ENCODE measurements around the gene AMDHD2.
A peak's percentile ranks its signal among the peaks of the same experiment; 100 is the strongest.

Gene AMDHD2

DNA sequence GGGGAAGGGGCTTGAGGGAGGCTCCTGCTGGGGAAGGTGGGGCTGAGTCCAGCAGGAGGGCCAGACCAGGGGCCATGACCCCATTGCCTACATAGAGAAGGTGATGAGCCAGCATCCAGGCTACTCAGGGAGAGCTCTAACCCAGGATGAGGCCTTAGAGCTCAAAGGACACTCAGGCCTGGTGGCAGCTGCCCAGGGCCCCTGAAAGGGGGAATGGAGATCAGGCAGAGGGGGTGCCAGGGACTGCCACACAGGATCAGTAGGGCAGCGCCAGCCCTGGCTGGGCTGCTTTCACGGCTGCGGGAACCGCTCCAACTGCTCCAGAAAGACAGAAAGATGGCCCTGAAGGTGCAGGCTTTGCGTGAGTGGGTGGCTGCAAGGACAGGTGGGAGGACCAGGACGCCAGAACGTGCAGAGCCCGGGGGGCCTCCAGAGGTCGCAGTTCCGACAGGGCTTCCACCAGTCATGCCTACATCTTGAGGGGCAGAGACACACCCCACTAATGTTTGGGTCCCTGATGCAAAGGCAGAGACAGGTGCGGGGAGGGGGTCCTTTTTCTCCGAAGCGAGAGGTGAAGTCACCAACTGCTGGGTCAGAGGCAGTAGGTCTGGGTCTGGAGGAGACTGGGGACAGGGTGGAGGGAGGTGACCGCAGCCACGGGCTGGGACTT is 7.3 kb upstream of the AMDHD2 start:
- DNase-seq (ENCODE audit: low spot score), result no peak

DNA sequence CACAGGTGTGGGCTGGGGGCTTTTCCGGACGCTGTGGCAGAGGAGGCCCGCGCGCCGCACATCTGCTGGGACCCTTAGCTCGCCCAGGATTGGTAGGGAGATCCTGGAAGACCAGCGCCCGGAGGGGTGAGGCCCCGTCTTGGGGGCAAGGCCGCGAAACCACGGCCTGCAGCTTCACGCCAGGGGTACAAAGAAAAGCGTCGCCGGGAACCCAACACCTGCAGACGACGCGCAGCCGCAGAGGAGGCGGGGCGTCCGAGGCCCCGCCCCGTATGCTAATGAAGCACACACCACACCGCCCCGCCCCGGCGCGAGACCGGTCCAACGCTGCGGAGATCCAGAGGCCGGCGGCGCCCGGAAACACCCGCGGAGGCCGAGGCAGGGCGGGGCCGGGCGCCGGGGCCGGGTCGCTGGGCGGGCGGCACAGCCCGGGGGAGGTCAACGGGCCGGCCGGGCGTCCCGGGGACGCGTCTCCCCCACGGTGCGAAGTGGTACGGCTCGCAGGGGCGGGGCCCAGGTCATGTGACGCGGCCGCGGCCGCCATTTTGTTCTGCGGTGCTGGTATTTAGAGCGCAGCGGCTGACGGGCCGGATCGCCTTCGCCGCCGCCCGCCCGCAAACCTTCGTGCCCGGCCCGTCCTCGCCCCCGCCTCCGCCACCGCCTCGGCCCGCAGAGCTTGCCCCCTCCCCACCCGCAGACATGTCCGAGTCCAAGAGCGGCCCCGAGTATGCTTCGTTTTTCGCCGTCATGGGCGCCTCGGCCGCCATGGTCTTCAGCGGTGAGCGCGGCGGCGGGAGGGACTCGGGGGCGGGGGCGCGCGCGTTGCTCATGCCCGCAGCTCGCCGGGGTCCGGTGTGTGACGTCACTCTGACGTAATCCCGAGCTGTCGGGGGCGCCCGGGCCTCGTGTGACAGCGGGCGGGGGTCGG is 6.5 kb upstream of the AMDHD2 start, which contains the start of gene ATP6V0C:
Gene ATP6V0C (plus strand): TSS at position 548 of the 928 bp plus-strand sequence. CDS start 152 bp downstream, at position 700.
- peak within 1 kb of the TSS; percentile 92 for H3K4me3 ChIP-seq (ENCODE audit: severe bottlenecking)
- no peaks in the 10 kb centered on the region for H3K9me3 ChIP-seq (ENCODE audit: severe bottlenecking)
- no peaks in the 10 kb centered on the region for H3K27me3 ChIP-seq (ENCODE audit: insufficient read depth, poor library complexity, severe bottlenecking)
- peak; percentile 79 for ATAC-seq (ENCODE audit: low read depth)
- peak within 1 kb of the TSS; percentile 82 for H3K27ac ChIP-seq (ENCODE audit: poor library complexity, severe bottlenecking)
- DNase-seq (ENCODE audit: low spot score), result no peak
- H3K36me3 ChIP-seq (ENCODE audit: low read depth), result no peaks in the 10 kb centered on the region
- H3K4me1 ChIP-seq (ENCODE audit: insufficient read depth, poor library complexity, severe bottlenecking), result peaks cover 17% of the 10 kb centered on the region
- TF ChIP-seq, protein P1, sequence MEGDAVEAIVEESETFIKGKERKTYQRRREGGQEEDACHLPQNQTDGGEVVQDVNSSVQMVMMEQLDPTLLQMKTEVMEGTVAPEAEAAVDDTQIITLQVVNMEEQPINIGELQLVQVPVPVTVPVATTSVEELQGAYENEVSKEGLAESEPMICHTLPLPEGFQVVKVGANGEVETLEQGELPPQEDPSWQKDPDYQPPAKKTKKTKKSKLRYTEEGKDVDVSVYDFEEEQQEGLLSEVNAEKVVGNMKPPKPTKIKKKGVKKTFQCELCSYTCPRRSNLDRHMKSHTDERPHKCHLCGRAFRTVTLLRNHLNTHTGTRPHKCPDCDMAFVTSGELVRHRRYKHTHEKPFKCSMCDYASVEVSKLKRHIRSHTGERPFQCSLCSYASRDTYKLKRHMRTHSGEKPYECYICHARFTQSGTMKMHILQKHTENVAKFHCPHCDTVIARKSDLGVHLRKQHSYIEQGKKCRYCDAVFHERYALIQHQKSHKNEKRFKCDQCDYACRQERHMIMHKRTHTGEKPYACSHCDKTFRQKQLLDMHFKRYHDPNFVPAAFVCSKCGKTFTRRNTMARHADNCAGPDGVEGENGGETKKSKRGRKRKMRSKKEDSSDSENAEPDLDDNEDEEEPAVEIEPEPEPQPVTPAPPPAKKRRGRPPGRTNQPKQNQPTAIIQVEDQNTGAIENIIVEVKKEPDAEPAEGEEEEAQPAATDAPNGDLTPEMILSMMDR (IDR thresholded peaks at IDR 0.05; ENCODE audit: poor library complexity, severe bottlenecking), result no peak

More for the DNA sequence above, 7.3 kb upstream of the AMDHD2 start:
- no peak for ATAC-seq (ENCODE audit: low read depth)
- peak overlapping the region; percentile 92 for H3K4me3 ChIP-seq (ENCODE audit: severe bottlenecking)
- H3K36me3 ChIP-seq (ENCODE audit: low read depth), result no peaks in the 10 kb centered on the region
- peaks cover 17% of the 10 kb centered on the region for H3K4me1 ChIP-seq (ENCODE audit: insufficient read depth, poor library complexity, severe bottlenecking)
- H3K27ac ChIP-seq (ENCODE audit: poor library complexity, severe bottlenecking), result no peak overlapping the region
- H3K9me3 ChIP-seq (ENCODE audit: severe bottlenecking), result no peaks in the 10 kb centered on the region
- TF ChIP-seq, protein P1 (IDR thresholded peaks at IDR 0.05; ENCODE audit: poor library complexity, severe bottlenecking), result no peak
- no peaks in the 10 kb centered on the region for H3K27me3 ChIP-seq (ENCODE audit: insufficient read depth, poor library complexity, severe bottlenecking)

DNA sequence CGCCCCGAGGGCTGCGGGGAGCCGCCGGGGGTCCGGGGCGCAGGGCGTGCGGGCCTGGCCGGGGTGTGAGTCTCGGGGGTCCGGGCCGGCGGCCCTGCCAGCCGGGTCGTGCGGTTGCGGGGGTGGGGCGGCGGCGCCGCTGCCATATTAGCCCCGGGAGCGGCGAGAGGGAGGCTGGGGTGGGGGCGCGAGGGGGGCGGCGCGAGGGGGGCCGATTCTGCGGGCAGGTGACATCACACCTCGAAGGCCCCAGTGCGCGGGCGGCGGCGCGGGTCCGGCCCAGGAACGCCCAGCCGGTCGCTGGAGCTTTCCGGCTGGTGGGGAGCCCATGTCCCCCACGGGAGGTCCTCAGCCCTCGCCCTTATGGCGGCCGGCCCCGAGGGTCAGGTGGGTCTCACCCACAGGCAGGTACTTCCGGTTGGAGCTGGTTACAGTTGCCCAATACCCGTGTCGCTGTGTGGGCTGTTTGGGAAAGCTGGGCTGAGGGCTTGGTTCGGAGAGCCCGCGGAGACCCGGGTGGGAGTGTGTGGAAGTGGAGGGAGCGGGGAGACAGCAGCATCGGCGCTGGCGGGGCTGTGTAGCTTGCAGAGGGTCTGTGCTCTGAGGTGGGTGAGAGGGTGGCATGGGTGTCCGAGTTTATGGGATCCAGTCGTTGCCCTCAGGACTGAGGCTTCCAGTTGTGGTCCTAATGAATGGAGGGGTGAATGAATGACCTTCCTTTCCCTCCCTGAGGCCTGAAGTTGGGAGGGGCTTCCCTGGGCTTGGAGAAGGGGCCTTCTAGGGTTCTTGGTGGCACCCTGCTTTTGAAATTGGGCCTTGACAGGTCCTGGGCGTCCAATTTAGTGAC is 5.6 kb upstream of the AMDHD2 start:
- peaks cover 17% of the 10 kb centered on the region for H3K4me1 ChIP-seq (ENCODE audit: insufficient read depth, poor library complexity, severe bottlenecking)
- H3K9me3 ChIP-seq (ENCODE audit: severe bottlenecking), result no peaks in the 10 kb centered on the region
- H3K4me3 ChIP-seq (ENCODE audit: severe bottlenecking), result peak overlapping the region; percentile 92
- no peaks in the 10 kb centered on the region for H3K27me3 ChIP-seq (ENCODE audit: insufficient read depth, poor library complexity, severe bottlenecking)
- H3K36me3 ChIP-seq (ENCODE audit: low read depth), result peaks cover 7% of the 10 kb centered on the region; the same call in 1 of the 2 replicates
- H3K27ac ChIP-seq (ENCODE audit: poor library complexity, severe bottlenecking), result peak overlapping the region; percentile 82
- TF ChIP-seq, protein P1 (IDR thresholded peaks at IDR 0.05; ENCODE audit: poor library complexity, severe bottlenecking), result no peak
- ATAC-seq (ENCODE audit: low read depth), result no peak
- no peak for DNase-seq (ENCODE audit: low spot score)

DNA sequence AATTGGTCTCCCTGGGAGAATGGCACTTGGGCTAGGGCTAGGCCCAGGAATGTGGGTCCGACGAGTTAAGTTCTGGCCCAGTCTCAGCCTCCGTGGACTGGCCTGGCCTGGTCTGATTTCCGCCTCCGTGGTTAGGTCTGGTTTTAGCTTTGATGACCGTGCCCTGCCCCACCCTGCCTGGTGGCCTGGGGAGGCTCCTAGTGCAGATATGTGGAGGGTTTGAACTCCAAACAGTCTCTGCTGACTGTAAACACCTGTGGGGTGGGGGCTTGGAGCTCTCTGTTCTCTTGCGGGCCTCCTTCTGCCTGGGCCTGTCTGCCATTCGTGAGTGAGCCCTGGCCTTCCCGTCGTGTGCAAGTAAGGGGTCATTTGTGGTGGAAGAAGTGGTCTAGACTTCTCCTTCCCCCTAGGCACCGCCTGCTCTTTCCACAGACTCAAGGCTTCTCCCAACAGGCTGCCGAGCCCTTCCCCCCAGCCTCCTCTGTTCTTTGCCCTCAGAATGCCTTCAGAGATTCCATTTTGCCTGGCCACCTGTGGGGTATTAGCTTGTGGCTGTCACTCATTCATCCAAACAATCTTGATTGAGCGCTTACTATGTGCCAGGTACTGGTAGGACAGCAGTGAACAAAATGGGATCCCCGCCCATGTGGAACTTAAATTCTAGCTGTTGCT is 4.9 kb upstream of the AMDHD2 start:
- ATAC-seq (ENCODE audit: low read depth) (no peak), DNase-seq (ENCODE audit: low spot score) (no peak)
- H3K9me3 ChIP-seq (ENCODE audit: severe bottlenecking), result no peaks in the 10 kb centered on the region
- H3K36me3 ChIP-seq (ENCODE audit: low read depth), result peaks cover 11% of the 10 kb centered on the region; the same call in 1 of the 2 replicates
- peak overlapping the region; percentile 82 for H3K27ac ChIP-seq (ENCODE audit: poor library complexity, severe bottlenecking)
- H3K4me1 ChIP-seq (ENCODE audit: insufficient read depth, poor library complexity, severe bottlenecking), result peaks cover 17% of the 10 kb centered on the region
- TF ChIP-seq, protein P1 (IDR thresholded peaks at IDR 0.05; ENCODE audit: poor library complexity, severe bottlenecking), result no peak
- H3K4me3 ChIP-seq (ENCODE audit: severe bottlenecking), result peak overlapping the region; percentile 92
- no peaks in the 10 kb centered on the region for H3K27me3 ChIP-seq (ENCODE audit: insufficient read depth, poor library complexity, severe bottlenecking)

Measured in RWPE2 (cell line).